Esophagus muscularis mucosa (tissue), 4 donors: Measurements from ENCODE around the gene SLC35F3. TPM values are rescaled to one million over a fixed set of nuclear protein-coding genes. Genes with fewer than 3 reads are reported as not detected.

ENCODE experiments used
- DNase-seq: peaks from one replicate; pipeline ENCODE4 v3.0.0-alpha.2; 2017; ENCODE audit errors: extremely low spot score
- H3K27ac ChIP-seq, 4 donors: fragments of 200-600 bp; sonication (generic); replicated peaks in 1 of 4; 1 replicate in 3 of 4; 2 replicates in 1 of 4; pipeline ENCODE4 v1.5.1; 2016 to 2019; ENCODE audit warnings: mild to moderate bottlenecking in 1 of 4
- H3K27me3 ChIP-seq, 4 donors: fragments of 200-600 bp; sonication (generic); one replicate each; pipeline versions ENCODE4 v1.5.1 to v1.6.0; 2016 to 2019
- H3K36me3 ChIP-seq, 4 donors: fragments of 200-600 bp; sonication (generic); one replicate each; pipeline ENCODE4 v1.5.1; 2016 to 2019
- H3K4me1 ChIP-seq, 4 donors: fragments of 200-600 bp; sonication (generic); one replicate each; pipeline ENCODE4 v1.5.1; 2016 to 2019
- H3K4me3 ChIP-seq, 4 donors: fragments of 200-600 bp; sonication (generic); 1 replicate in 2 of 4; 2 replicates in 2 of 4; pipeline ENCODE4 v1.5.1; 2016 to 2019; ENCODE audit warnings: mild to moderate bottlenecking in 4 of 4, moderate library complexity in 1 of 4
- H3K9me3 ChIP-seq, 4 donors: fragments of 200-600 bp; sonication (generic); 1 replicate in 3 of 4; 2 replicates in 1 of 4; pipeline ENCODE4 v1.5.1; 2016 to 2019
- CTCF ChIP-seq, 3 experiments: fragments of 200-600 bp in 2 of 3; fragments of 450-650 bp in 1 of 3; sonication (generic) in 2 of 3; IDR thresholded peaks; one replicate each; pipeline ENCODE4 v1.5.1; 2017 to 2019; ENCODE audit warnings: antibody characterized with exemption in 3 of 3, mild to moderate bottlenecking in 2 of 3, moderate library complexity in 1 of 3
- EP300 ChIP-seq: sonication (generic); formaldehyde crosslinking; IDR thresholded peaks from one replicate; pipeline ENCODE4 v1.6.1; 2017; ENCODE audit warnings: antibody characterized with exemption
- POLR2A ChIP-seq: fragments of 450-650 bp; IDR thresholded peaks from one replicate; pipeline ENCODE4 v1.6.1; 2017; ENCODE audit warnings: antibody characterized with exemption, moderate library complexity, mild to moderate bottlenecking, low read depth
- POLR2AphosphoS5 ChIP-seq, 2 donors: sonication (generic); formaldehyde crosslinking; IDR thresholded peaks; one replicate each; pipeline ENCODE4 v1.6.1; 2017; ENCODE audit warnings: antibody characterized with exemption in 2 of 2
- WGBS: methylation state at CpG from one replicate; pipeline ENCODE4 v1.1.5; 2018; 5-methylcytosine and 5-hydroxymethylcytosine counted together
- intact Hi-C: fragments of 100-400 bp; cut with DNase I; formaldehyde crosslinking; loops from one replicate; pipeline ENCODE4 v1.15.1; 2023
- total RNA-seq, 4 donors: library from RNA; depleted of rRNA; stranded (reverse); fragments of >200 nt; gene quantifications; one replicate each; pipeline versions ENCODE4 v1.1.0 to v1.2.1, GENCODE V29; 2016

SLC35F3 gene
- total RNA-seq, 4 donors from 2014 or later, result 0.34 TPM; not detected in 3

- Histone ChIP-seq H3K4me1 (peaks cover 0 to 4% (median 1%) of the 10 kb centered on the region in 4 donors), H3K36me3 (no peaks in the 10 kb centered on the region), H3K9me3 (no peaks in the 10 kb centered on the region), H3K27ac (no peak overlapping the region), H3K27me3 (peaks cover 0 to 12% (median 0%) of the 10 kb centered on the region in 4 donors), H3K4me3 (no peak overlapping the region)
- no peak for DNase-seq
- intact Hi-C loops, result no loop called here
- 42% methylated on average over 10 of the region's 10 CpGs for WGBS
- TF ChIP-seq EP300, result no peak
- TF ChIP-seq POLR2A, result no peak
- no peak for TF ChIP-seq POLR2AphosphoS5 (IDR thresholded peaks at IDR 0.05)
- no peak for TF ChIP-seq CTCF (IDR thresholded peaks at IDR 0.05)
These were observed 326.0 kb downstream of the SLC35F3 start for GRCh38 chr1:234230414-234230862.

GRCh38 chr1:234231061-234231892, 326.8 kb downstream of the SLC35F3 start:
- 68% methylated on average over 15 of the region's 55 CpGs for WGBS
- intact Hi-C loops, result no loop called here
- Histone ChIP-seq H3K4me3 (no peak overlapping the region), H3K27me3 (peaks cover 0 to 12% (median 0%) of the 10 kb centered on the region in 4 donors), H3K36me3 (no peaks in the 10 kb centered on the region), H3K4me1 (peaks cover 0 to 11% (median 3%) of the 10 kb centered on the region in 4 donors), H3K27ac (no peak overlapping the region), H3K9me3 (no peaks in the 10 kb centered on the region)
- no peak for DNase-seq
- TF ChIP-seq POLR2AphosphoS5 (IDR thresholded peaks at IDR 0.05), result no peak
- no peak for TF ChIP-seq EP300

GRCh38 chr1:234231893-234232276, 327.4 kb downstream of the SLC35F3 start:
- peaks cover 0 to 13% (median 3%) of the 10 kb centered on the region in 4 donors for H3K4me1 ChIP-seq
- no peak for DNase-seq
- no peak overlapping the region for H3K4me3 ChIP-seq
- H3K9me3 ChIP-seq, result no peaks in the 10 kb centered on the region
- H3K36me3 ChIP-seq, result no peaks in the 10 kb centered on the region
- no peak overlapping the region for H3K27ac ChIP-seq
- peaks cover 0 to 12% (median 0%) of the 10 kb centered on the region in 4 donors for H3K27me3 ChIP-seq
- TF ChIP-seq CTCF (IDR thresholded peaks at IDR 0.05) (no peak), POLR2AphosphoS5 (IDR thresholded peaks at IDR 0.05) (no peak), POLR2A (no peak), EP300 (no peak)
- 98% methylated on average over 12 of the region's 13 CpGs for WGBS
- intact Hi-C loops, result no loop called here

DNA sequence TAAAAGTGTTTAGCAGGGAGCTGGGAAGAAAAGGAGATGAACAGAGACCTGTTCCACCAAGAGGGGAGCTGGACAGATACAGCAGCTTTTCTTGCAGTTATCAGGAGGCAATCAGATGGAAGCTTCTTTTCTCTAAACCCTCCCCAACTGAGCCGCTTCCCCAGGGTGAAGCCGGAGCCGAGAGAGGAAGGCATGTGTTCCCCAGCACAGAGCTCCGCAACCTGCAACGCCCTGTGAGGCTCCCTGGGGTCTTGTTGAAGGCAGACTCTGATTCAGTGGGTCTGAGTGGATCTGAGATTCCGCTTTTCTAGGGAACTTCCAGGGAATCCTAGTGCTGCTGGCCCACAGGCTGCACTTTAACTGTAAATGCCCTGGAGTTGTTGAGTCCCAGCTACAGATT, 329.7 kb downstream of the SLC35F3 start:
- Histone ChIP-seq H3K27me3 (peaks cover 0 to 12% (median 0%) of the 10 kb centered on the region in 4 donors), H3K27ac (no peak overlapping the region), H3K9me3 (no peaks in the 10 kb centered on the region), H3K4me3 (no peak overlapping the region), H3K36me3 (no peaks in the 10 kb centered on the region), H3K4me1 (peaks cover 0 to 13% (median 3%) of the 10 kb centered on the region in 4 donors)
- WGBS, result 73% methylated on average over 6 of the region's 6 CpGs
- intact Hi-C loops, result no loop called here
- no peak for TF ChIP-seq POLR2A
- TF ChIP-seq POLR2AphosphoS5 (IDR thresholded peaks at IDR 0.05), result no peak
- no peak for TF ChIP-seq EP300
- no peak for TF ChIP-seq CTCF (IDR thresholded peaks at IDR 0.05)
- no peak for DNase-seq

DNA sequence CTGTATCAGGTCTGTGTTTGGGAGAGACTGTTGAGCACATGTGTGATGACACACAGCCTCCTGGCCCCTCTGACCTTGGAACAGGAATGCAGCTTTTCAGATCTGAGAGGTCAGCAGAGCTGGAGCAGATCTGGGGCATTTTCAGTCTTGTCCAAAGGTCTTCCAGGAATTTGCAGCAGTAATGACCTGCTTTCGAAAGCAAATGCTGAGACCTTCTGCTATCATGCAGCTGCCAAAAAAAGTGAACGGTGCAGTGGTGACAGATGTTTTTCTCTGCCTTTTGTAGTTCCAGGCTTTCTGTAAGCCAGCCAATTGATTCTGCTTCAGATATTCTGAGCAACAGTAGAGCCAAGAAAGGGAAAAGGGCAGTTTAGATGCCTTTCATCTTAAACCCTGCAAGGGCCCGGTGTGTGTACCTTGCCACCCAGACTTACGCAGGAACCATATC, 331.0 kb downstream of the SLC35F3 start:
- 28% methylated on average over 4 of the region's 4 CpGs for WGBS
- Histone ChIP-seq H3K4me3 (no peak overlapping the region), H3K4me1 (peaks cover 0 to 13% (median 3%) of the 10 kb centered on the region in 4 donors), H3K27ac (no peak overlapping the region), H3K9me3 (no peaks in the 10 kb centered on the region), H3K36me3 (no peaks in the 10 kb centered on the region), H3K27me3 (peaks cover 0 to 12% (median 0%) of the 10 kb centered on the region in 4 donors)
- TF ChIP-seq CTCF (IDR thresholded peaks at IDR 0.05) (no peak), POLR2A (no peak), EP300 (no peak), POLR2AphosphoS5 (IDR thresholded peaks at IDR 0.05) (no peak)
- intact Hi-C loops, result no loop called here
- no peak for DNase-seq
